C1 segment of cervical spinal cord (tissue), 14 donors: ENCODE measurements around the gene TMEM213.

Experiments
- DNase-seq, 14 donors: peaks; one replicate each; lab custom pipeline; 2025; lab: John Stamatoyannopoulos, UW

The TMEM213 gene

GRCh38 chr7:138842111-138842510 is 44.3 kb downstream of the TMEM213 start:
- DNase-seq = no peak

- no peak for DNase-seq
Observed at GRCh38 chr7:138843632-138844580, 46.1 kb downstream of the TMEM213 start.

GRCh38 chr7:138845711-138846110 is 47.9 kb downstream of the TMEM213 start:
- no peak for DNase-seq

DNA sequence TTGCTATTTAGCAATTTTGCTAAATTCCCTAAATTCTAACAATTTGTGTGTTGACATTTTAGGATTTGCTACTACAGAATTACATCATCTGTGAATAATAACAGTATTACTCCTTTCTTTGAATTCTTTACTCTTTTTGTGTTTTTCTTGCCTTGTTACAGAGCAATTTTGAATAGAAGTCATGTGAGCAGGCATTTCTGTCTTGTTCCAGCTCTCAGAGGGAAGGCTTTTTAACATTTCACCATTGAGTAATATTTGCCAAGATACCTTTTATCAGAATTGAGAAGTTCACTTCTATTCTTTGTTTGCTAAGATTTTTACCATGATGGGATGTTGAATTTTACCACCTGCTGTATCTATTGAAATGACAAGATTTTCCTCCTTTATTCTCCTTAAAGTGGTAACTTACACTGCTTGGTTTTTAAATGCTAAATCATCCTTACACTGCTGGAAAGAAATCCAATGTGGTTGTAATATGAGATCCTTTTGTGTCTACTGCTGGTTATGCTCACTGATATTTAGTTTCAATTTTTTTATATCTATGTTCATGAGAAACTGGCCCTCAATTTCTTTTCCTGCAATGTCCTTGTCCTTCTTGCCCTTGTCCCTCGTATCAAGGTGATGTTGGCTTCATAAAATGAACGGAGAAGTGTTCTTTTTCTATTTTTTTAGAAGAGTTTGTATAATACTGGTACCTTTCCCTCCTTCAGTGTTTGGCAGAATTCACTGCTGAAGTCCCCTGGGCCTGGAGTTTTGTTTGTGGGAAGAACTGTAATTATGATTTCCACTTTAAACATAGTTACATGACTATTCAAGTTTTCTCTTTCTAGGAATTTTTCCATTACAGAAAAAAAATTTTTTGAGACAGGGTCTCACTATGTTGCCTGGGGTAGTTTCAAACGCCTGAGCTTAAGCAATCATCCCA is 50.5 kb downstream of the TMEM213 start:
- no peak for DNase-seq

DNA sequence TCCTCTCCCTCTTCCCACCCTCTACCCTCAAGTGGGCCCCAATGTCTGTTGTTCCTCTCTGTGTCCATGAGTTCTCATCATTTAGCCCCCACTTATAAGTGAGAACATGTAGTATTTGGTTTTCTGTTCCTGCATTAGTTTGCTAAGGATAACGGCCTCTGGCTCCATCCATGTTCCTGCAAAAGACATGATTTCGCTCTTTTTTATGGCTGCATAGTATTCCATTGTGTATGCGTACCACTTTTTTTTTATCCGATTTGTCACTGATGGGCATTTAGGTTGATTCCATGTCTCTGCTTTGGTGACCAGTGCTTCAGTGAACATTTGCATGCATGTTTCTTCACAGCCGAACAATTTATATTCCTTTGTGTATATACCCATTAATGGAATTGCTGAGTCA is 51.9 kb downstream of the TMEM213 start:
- DNase-seq = no peak

DNA sequence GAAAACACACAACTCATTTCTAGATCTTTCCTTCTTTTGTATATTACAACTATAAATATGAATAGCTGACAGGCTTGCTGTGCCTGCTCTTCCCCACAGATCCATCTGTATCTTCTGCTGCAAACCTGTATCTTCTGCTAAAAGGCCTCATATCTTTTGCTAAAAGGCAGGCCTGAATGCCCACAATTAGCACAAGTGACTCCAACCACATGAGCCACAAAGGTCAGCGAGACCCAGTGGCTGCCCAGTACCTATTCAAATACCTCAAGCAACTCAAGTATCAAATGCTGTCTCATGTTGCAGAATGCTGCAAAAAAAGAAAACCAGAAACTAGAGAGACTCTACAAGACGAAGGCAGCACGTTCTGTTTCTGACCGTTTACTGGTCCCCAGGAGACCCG is 54.7 kb downstream of the TMEM213 start:
- DNase-seq = no peak

- DNase-seq = no peak
Observed at GRCh38 chr7:138853448-138853847, 55.7 kb downstream of the TMEM213 start.

DNA sequence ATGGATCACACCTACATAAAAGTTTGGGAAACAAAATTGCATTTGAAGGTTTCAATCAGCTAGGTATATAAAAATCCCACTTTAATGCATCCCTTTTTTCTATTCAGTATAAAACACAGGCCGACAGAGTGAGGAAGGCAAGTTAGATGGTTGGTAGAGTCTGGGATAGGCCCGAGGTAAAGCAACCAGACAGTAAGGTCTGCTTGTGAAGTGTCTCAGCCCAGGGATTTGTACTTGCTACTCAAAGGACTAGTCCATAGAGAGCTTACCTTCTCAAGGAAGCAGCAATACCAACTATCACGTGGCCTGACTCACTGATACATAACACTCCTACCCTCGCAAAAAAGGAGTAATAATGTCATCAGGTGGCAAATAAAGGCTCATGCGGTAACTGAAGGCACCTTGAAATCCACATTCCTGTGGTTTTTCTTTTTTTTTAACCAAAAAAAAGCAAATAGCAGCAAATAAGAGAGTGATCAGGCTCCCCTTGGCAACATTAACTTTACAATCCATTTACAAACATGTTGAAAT is 56.4 kb downstream of the TMEM213 start:
- DNase-seq = no peak

DNA sequence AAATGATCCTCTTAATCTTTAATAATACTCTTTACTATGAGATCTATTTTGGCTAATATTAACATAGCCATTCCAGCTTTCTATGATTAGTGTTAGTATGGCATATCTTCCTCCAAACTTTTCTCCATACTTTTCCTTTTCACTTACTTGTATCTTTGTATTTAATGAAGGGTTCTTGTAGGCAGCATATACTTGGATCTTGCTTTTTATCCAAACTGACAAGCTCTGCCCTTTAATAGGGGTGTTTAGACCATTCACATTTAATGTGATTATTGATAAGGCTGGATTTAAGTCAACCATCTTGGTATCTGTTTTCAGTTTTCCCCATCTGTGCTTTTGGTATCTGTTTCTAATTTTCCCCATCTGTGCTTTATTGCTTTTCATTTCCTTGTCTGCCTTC is 59.9 kb downstream of the TMEM213 start:
- no peak for DNase-seq

DNA sequence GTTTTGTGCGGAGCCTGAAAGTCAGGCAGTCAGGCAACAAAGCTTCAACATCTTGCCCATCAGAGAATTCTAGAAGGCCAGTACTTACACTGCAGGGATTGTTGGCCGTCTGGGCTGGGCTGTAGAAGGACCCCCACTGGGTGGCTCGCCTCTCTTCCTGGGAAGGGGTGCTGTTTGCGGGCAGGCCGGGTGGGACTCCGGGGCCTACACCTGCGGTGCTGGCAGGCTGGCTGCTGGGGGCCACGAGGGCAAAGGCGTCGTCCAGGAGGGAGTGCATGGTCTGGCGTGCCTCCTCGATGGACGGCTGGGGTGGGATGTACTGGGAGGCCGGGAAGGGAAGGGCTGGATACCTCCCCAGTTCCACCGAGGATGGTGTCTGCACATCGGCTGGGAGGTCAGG is 63.3 kb downstream of the TMEM213 start:
- no peak for DNase-seq

DNA sequence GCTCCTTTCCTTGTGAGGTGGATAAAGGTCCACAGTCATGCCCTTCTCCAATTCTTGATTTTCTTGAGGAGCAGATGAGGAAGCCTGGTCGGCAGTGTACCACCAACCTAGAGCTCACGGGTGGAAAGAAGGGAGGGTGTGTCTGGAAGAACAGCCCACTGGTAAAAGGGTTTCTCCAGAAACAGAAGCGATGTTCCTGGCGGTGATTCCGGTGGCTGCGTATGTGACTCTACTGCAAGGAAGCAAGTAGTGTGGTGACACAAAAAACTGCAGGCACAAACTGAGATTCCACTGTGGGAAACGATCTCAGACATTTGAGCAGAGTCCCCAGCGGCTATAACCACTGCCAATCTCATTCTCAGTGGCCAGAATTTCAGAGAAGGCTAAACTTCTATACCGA is 66.1 kb downstream of the TMEM213 start:
- no peak for DNase-seq

DNA sequence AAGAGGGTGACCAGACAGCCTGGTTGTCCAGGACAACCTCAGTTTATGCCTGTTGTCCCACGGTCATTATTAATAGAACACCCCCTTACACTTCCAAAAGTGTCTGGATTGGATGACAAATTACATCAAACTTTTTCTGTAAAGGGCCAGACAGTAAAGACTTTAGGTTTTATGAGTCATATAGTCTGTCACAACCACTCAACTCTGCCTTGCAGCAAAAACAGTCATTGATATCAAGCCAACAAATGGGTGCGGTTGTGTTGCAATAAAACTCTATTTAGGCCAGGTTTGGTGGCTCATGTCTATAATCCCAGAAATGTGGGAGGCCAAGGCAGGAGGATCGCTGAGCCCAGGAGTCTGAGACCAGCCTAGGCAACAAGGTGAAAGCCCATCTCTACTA is 66.9 kb downstream of the TMEM213 start:
- no peak for DNase-seq

- no peak for DNase-seq
Observed at GRCh38 chr7:138865843-138866242, 68.0 kb downstream of the TMEM213 start.

- DNase-seq = no peak
Observed at GRCh38 chr7:138866353-138866752, 68.6 kb downstream of the TMEM213 start.

GRCh38 chr7:138867744-138868143 is 70.0 kb downstream of the TMEM213 start:
- no peak for DNase-seq

DNA sequence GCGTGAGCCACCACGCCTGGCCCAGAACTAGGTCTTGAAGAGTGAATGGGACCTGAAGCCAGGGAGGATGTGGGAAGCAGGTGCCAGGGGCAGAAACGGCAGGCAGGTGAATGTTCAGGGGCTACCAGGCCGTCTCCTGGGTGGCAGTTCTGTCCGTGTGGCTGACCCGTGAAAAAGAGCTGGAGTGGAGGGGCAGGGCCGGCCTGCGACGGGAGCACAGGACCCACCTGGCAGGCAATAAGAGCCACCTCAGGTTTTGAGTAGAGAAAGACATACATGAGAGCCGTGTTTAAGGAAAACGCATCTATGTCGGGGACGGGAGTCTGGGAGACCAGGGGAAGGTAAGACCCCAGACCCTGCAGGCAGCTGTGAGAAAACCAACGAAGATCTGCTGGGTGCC is 70.9 kb downstream of the TMEM213 start:
- DNase-seq = no peak

- DNase-seq = no peak
Observed at GRCh38 chr7:138869353-138869752, 71.6 kb downstream of the TMEM213 start.

DNA sequence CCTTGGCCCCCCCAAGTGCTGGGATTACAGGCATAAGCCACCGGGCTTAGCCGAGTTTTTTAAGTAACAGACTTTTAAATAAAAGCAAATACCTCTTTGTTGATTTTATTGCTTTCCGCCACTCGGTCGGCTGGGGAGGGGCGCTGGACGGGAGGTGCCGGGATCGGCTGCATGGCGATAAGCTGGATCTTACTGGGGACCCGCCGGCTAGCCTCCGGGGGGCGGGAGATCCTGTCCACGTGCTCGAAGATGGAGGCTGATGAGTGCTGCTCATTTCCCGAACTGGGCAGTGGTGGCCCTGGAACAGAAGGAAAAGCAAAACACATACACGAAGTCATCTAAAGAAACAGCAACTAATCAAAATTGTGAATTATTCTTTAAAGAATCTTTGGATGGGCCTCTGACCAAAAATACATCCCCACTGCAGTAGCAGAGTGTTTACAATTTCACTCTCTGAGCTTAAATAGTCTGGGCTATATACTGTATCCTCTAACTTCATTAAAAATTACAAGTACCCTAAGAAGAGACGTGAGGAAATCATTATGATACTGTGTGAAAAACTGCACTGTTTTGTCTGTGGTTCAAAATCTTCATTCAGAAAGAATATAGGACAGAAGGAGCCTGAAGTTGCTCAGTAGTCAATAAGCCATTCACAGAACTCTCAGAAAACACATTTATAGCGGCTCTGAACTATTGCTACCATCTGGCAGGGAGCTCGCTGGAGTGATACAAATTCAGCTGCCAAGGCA is 73.4 kb downstream of the TMEM213 start:
- no peak for DNase-seq

- no peak for DNase-seq
Observed at GRCh38 chr7:138871814-138872090, 74.0 kb downstream of the TMEM213 start.

DNA sequence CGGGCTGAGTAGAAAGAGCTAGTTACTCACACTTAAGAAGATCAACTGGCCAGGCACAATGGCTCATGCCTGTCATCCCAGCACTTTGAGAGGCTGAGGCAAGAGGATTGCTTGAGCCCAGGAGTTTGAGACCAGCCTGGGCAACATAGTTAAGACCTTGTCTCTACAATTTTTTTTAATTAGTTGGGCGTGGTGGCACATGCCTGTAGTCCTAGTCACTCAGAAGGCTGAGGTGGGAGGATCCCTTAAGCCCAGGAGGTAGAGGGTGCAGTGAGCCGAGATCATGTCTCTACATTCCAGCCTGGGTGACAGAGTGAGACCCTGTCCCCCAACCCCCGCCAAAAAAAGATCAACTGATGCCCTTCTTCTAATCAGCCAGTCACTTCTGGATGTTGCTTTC is 74.8 kb downstream of the TMEM213 start:
- no peak for DNase-seq

- DNase-seq = peak in 1 of 14 donors; percentile 10
Observed at GRCh38 chr7:138873220-138873892, 75.6 kb downstream of the TMEM213 start.
